Vagina (tissue), 2 donors: Measurements from ENCODE around the gene ELAVL2. TPM values are rescaled to one million over a fixed set of nuclear protein-coding genes. Genes with fewer than 3 reads are reported as not detected.

ENCODE experiments used
- DNase-seq, 2 donors: peaks; one replicate each; pipeline ENCODE4 v3.0.0-alpha.2; 2017; ENCODE audit errors: extremely low spot score in 2 of 2
- H3K27ac ChIP-seq: fragments of 200-600 bp; sonication (generic); one replicate; pipeline ENCODE4 v1.5.1; 2019
- H3K27me3 ChIP-seq: fragments of 200-600 bp; sonication (generic); one replicate; pipeline ENCODE4 v1.5.1; 2019
- H3K36me3 ChIP-seq, 2 donors: fragments of 200-600 bp; sonication (generic); one replicate each; pipeline ENCODE4 v1.5.1; 2017 to 2019
- H3K4me1 ChIP-seq: fragments of 200-600 bp; sonication (generic); one replicate; pipeline ENCODE4 v1.5.1; 2019
- H3K4me3 ChIP-seq, 2 donors: fragments of 200-600 bp; sonication (generic); 1 replicate in 1 of 2; 2 replicates in 1 of 2; pipeline ENCODE4 v1.5.1; 2016 to 2019
- H3K9me3 ChIP-seq: fragments of 200-600 bp; sonication (generic); one replicate; pipeline ENCODE4 v1.5.1; 2019
- POLR2A ChIP-seq, 2 donors: fragments of 450-650 bp; IDR thresholded peaks; one replicate each; pipeline ENCODE4 v1.6.1; 2017; ENCODE audit warnings: antibody characterized with exemption in 2 of 2, mild to moderate bottlenecking in 2 of 2, moderate library complexity in 2 of 2
- POLR2AphosphoS5 ChIP-seq, 2 donors: sonication (generic); formaldehyde crosslinking; IDR thresholded peaks; one replicate each; pipeline ENCODE4 v1.9.0; 2017; ENCODE audit warnings: antibody characterized with exemption in 2 of 2, mild to moderate bottlenecking in 2 of 2, low read depth in 1 of 2; ENCODE audit not compliant: insufficient read depth in 1 of 2
- intact Hi-C: fragments of 100-400 bp; cut with DNase I; formaldehyde crosslinking; loops from one replicate; pipeline ENCODE4 v1.15.1; 2023
- total RNA-seq: library from RNA; depleted of rRNA; stranded (reverse); fragments of >200 nt; gene quantifications from one replicate; pipeline ENCODE4 v1.2.3, GENCODE V29; 2016
- TF ChIP-seq, protein P1 (sequence below), 3 experiments: fragments of 450-650 bp in 2 of 3; fragments of 200-600 bp in 1 of 3; sonication (generic) in 1 of 3; IDR thresholded peaks; one replicate each; pipeline ENCODE4 v1.5.1; 2017 to 2019; ENCODE audit warnings: antibody characterized with exemption in 3 of 3, mild to moderate bottlenecking in 2 of 3, moderate library complexity in 2 of 3

The ELAVL2 gene
- total RNA-seq, 1 donor from 2014 or later: 2.2 TPM

DNA sequence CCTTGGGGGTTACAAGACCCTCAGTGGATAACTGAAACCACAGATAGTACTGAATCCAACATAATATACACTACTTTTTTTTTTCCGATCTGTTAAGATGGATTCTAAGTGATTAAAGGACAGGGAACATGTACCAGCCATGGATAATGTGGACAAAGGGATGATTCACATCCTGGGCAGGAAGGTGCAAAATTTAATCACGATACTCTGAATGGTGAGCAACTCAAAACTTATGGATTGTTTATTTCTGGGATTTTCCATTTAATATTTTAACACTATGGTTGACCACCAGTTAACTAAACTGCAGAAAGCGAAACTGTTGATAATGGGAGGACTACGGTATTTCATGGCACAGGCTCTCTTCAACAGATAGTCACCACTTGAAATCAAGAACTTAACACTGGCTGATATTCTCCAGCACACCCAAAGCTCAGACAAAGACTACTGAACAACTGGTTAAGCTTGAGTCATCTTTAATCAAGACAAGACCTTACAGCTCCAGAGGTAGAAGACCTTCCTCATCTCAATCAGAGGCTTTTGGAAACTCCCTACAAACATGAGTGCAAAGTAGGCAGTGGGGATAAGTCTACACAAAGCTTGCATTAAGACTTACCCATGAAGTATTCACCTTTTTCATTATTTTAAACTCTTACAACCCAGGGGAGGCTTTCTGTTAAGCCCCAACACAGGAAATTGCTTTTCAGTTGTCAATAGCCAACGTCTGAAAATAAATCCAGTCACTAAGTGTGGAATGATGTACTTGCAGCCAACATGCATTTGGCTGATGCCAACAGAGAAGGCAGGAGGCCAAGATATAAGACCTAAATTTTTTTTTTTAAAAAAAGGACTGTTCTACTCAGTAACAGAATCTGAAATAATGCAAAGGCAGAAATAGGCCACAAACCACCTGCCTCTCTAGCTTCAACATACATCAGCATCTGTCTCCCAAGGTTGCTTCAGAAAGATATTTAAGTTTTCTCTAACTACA is 78.7 kb downstream of the ELAVL2 start:
- Histone ChIP-seq H3K36me3 (no peaks in the 10 kb centered on the region), H3K9me3 (no peaks in the 10 kb centered on the region), H3K27ac (no peak overlapping the region), H3K4me1 (no peaks in the 10 kb centered on the region), H3K27me3 (no peaks in the 10 kb centered on the region), H3K4me3 (no peak overlapping the region)
- no peak for TF ChIP-seq POLR2A (IDR thresholded peaks at IDR 0.05)
- TF ChIP-seq, protein P1, sequence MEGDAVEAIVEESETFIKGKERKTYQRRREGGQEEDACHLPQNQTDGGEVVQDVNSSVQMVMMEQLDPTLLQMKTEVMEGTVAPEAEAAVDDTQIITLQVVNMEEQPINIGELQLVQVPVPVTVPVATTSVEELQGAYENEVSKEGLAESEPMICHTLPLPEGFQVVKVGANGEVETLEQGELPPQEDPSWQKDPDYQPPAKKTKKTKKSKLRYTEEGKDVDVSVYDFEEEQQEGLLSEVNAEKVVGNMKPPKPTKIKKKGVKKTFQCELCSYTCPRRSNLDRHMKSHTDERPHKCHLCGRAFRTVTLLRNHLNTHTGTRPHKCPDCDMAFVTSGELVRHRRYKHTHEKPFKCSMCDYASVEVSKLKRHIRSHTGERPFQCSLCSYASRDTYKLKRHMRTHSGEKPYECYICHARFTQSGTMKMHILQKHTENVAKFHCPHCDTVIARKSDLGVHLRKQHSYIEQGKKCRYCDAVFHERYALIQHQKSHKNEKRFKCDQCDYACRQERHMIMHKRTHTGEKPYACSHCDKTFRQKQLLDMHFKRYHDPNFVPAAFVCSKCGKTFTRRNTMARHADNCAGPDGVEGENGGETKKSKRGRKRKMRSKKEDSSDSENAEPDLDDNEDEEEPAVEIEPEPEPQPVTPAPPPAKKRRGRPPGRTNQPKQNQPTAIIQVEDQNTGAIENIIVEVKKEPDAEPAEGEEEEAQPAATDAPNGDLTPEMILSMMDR (IDR thresholded peaks at IDR 0.05): no peak
- TF ChIP-seq POLR2AphosphoS5 (IDR thresholded peaks at IDR 0.05; ENCODE audit: insufficient read depth in 1 of 2, low read depth in 1 of 2): no peak
- no peak for DNase-seq
- intact Hi-C loops: no loop called here

DNA sequence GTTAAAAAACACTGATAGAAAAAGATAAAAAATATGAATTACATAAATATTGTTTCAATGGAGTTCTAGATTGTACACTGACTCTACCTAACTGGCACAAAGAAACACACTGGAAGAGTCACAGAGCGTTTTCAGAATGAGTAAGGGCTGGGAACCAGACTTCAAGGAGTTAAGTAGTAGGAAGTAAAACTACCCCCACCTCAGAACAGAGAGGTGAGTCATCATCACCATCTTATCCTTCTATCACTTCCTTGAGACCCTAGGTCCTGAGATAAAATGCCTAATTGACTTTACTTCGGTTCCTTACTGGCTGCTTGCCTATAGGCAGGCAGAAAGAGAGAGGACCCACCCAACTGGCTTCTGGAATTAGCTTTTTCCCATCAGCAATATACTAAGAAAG is 79.7 kb downstream of the ELAVL2 start:
- no peak for TF ChIP-seq POLR2A (IDR thresholded peaks at IDR 0.05)
- TF ChIP-seq, protein P1 (IDR thresholded peaks at IDR 0.05): no peak
- intact Hi-C loops: no loop called here
- H3K36me3 ChIP-seq: no peaks in the 10 kb centered on the region
- DNase-seq: no peak
- no peak overlapping the region for H3K4me3 ChIP-seq
- H3K9me3 ChIP-seq: no peaks in the 10 kb centered on the region
- H3K27ac ChIP-seq: no peak overlapping the region
- no peaks in the 10 kb centered on the region for H3K27me3 ChIP-seq
- no peaks in the 10 kb centered on the region for H3K4me1 ChIP-seq

DNA sequence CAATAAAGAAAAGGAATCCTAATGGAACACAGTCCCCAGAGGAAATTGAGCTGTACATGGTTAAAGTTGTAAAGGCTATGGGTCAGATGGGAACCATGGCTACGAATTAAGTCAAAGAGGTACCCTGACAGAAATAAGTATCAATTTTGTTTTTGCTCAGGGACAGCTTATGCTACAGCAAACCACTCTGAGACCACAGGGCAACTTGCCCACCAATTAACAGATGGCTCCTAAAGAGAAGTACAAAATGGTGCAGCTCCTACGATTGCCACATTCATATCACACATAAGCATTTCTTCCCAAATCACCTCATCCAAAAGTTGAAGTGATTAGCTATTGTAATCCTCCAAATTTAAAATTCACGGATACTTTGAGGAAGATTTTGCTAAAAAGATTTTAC is 83.0 kb downstream of the ELAVL2 start:
- no peak for TF ChIP-seq POLR2AphosphoS5 (IDR thresholded peaks at IDR 0.05; ENCODE audit: insufficient read depth in 1 of 2, low read depth in 1 of 2)
- no peaks in the 10 kb centered on the region for H3K27me3 ChIP-seq

DNA sequence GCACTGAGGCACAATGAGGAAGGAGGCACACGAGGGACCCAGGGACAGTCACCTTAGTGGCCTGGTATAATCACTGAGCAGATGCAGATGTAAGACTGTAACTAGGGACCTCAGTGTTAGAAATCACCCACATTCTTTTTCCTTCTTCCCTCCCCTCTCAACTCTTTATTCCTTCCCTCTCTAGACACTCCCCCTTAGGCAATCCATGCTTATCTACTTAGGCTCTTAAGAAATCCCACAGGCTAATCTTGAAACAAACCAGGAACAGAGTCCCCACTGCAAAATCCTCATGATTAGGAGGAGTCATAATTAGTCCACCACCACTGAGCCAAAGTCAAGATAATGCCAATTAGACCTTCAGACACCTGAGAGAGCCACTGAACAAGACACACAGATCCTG is 84.7 kb downstream of the ELAVL2 start:
- TF ChIP-seq POLR2AphosphoS5 (IDR thresholded peaks at IDR 0.05; ENCODE audit: insufficient read depth in 1 of 2, low read depth in 1 of 2) (no peak), POLR2A (IDR thresholded peaks at IDR 0.05) (no peak)
- TF ChIP-seq, protein P1 (IDR thresholded peaks at IDR 0.05): no peak
- Histone ChIP-seq H3K9me3 (no peaks in the 10 kb centered on the region), H3K4me1 (no peaks in the 10 kb centered on the region), H3K4me3 (no peak overlapping the region), H3K27ac (no peak overlapping the region), H3K27me3 (no peaks in the 10 kb centered on the region), H3K36me3 (no peaks in the 10 kb centered on the region)
- no peak for DNase-seq
- intact Hi-C loops: no loop called here

More for the DNA sequence above, 83.0 kb downstream of the ELAVL2 start:
- Histone ChIP-seq H3K4me3 (no peak overlapping the region), H3K27ac (no peak overlapping the region), H3K36me3 (no peaks in the 10 kb centered on the region), H3K4me1 (no peaks in the 10 kb centered on the region), H3K9me3 (no peaks in the 10 kb centered on the region)
- no peak for DNase-seq
- intact Hi-C loops: no loop called here

DNA sequence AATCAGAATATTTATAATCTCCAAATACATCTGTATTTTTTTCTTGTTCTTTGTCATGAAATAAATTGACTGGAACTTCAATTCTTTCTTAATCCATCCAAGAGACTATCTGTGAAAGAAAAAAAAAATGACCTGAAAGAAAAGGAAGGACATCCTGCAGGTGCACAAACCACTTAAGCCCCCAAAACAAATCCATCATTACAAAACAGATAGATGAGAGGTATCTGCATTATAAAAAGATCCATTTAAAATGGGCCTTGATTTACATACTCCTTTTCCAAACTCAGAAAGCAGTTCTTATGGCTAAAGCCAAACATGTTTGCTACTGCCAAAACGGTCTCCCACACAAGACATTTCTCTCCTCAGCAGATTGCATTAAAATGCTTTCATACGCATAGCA is 85.5 kb downstream of the ELAVL2 start:
- intact Hi-C loops: no loop called here

More for the DNA sequence above, 85.5 kb downstream of the ELAVL2 start:
- TF ChIP-seq POLR2AphosphoS5 (IDR thresholded peaks at IDR 0.05; ENCODE audit: insufficient read depth in 1 of 2, low read depth in 1 of 2): no peak
- TF ChIP-seq, protein P1 (IDR thresholded peaks at IDR 0.05): no peak
- TF ChIP-seq POLR2A (IDR thresholded peaks at IDR 0.05): no peak
- Histone ChIP-seq H3K27me3 (no peaks in the 10 kb centered on the region), H3K27ac (no peak overlapping the region), H3K4me3 (no peak overlapping the region), H3K36me3 (no peaks in the 10 kb centered on the region), H3K9me3 (no peaks in the 10 kb centered on the region), H3K4me1 (no peaks in the 10 kb centered on the region)
- no peak for DNase-seq
